Measurements from ENCODE around the gene UCP2. TPM values are rescaled to one million over a fixed set of nuclear protein-coding genes. Genes with fewer than 3 reads are reported as not detected.
A peak's percentile ranks its signal among the peaks of the same experiment; 100 is the strongest.
"Not testable (repeated sequence)": the region's sequence is repeated elsewhere in the genome, so short reads cannot be mapped to it uniquely, and the experiment has no call there.

The UCP2 gene
- total RNA-seq, 1 experiment from 2014 or later = 54.0 TPM

GRCh38 chr11:73988227-73988626 is 5.6 kb upstream of the UCP2 start (continued):
- TF ChIP-seq, protein P1, sequence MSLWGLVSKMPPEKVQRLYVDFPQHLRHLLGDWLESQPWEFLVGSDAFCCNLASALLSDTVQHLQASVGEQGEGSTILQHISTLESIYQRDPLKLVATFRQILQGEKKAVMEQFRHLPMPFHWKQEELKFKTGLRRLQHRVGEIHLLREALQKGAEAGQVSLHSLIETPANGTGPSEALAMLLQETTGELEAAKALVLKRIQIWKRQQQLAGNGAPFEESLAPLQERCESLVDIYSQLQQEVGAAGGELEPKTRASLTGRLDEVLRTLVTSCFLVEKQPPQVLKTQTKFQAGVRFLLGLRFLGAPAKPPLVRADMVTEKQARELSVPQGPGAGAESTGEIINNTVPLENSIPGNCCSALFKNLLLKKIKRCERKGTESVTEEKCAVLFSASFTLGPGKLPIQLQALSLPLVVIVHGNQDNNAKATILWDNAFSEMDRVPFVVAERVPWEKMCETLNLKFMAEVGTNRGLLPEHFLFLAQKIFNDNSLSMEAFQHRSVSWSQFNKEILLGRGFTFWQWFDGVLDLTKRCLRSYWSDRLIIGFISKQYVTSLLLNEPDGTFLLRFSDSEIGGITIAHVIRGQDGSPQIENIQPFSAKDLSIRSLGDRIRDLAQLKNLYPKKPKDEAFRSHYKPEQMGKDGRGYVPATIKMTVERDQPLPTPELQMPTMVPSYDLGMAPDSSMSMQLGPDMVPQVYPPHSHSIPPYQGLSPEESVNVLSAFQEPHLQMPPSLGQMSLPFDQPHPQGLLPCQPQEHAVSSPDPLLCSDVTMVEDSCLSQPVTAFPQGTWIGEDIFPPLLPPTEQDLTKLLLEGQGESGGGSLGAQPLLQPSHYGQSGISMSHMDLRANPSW (CRISPR knock-in tag; conservative IDR thresholded peaks at IDR 0.05; ENCODE audit: low read depth) = no peak
- TF ChIP-seq HMGA2 (CRISPR knock-in tag; IDR thresholded peaks at IDR 0.05) = no peak

- POLR2A ChIA-PET; H3K4me3 Mint-ChIP-seq; H3K27me3 Mint-ChIP-seq (ENCODE audit: low read depth); H3K27ac Mint-ChIP-seq; DNase-seq (ENCODE audit: low spot score); H3K36me3 Mint-ChIP-seq; ATAC-seq; H3K9me3 Mint-ChIP-seq: not testable (repeated sequence)
- peaks cover 23% of the 10 kb centered on the region for H3K4me1 Mint-ChIP-seq
- CTCF ChIA-PET = interaction anchor here (0.6 kb wide), 1 partner anchor 12 kb away, joined by 3 read pairs; no protein-coding TSS in a partner anchor
Observed at GRCh38 chr11:73985661-73986060, 3.0 kb upstream of the UCP2 start.

GRCh38 chr11:73983741-73984538 is 1.3 kb upstream of the UCP2 start:
- Mint-ChIP-seq H3K36me3 (peaks cover 15% of the 10 kb centered on the region), H3K9me3 (no peaks in the 10 kb centered on the region), H3K4me3 (peak overlapping the region; percentile 94), H3K27ac (peak overlapping the region; percentile 20; the same call in 1 of the 2 replicates), H3K27me3 (ENCODE audit: low read depth) (peaks cover 6% of the 10 kb centered on the region), H3K4me1 (peaks cover 32% of the 10 kb centered on the region)
- ATAC-seq (no peak), DNase-seq (ENCODE audit: low spot score) (no peak)
- ChIA-PET CTCF (interaction anchor here (0.7 kb wide), 1 partner anchor 28 kb away, joined by 3 read pairs; no protein-coding TSS in a partner anchor), POLR2A (interaction anchor here (0.5 kb wide), 1 partner anchor 162 kb away, joined by 3 read pairs; no protein-coding TSS in a partner anchor)
- peak; percentile 88 for TF ChIP-seq ZNF512 (CRISPR knock-in tag; IDR thresholded peaks at IDR 0.05; ENCODE audit: borderline replicate concordance)
- TF ChIP-seq HMGXB4 (CRISPR knock-in tag; IDR thresholded peaks at IDR 0.05) = 0 out of 2 replicates have a peak, but pooled peaks have one; percentile 7
- TF ChIP-seq E2F1 (CRISPR knock-in tag; IDR thresholded peaks at IDR 0.05) = no peak
- TF ChIP-seq ZNF396 (CRISPR knock-in tag; IDR thresholded peaks at IDR 0.05; ENCODE audit: borderline replicate concordance) = no peak

DNA sequence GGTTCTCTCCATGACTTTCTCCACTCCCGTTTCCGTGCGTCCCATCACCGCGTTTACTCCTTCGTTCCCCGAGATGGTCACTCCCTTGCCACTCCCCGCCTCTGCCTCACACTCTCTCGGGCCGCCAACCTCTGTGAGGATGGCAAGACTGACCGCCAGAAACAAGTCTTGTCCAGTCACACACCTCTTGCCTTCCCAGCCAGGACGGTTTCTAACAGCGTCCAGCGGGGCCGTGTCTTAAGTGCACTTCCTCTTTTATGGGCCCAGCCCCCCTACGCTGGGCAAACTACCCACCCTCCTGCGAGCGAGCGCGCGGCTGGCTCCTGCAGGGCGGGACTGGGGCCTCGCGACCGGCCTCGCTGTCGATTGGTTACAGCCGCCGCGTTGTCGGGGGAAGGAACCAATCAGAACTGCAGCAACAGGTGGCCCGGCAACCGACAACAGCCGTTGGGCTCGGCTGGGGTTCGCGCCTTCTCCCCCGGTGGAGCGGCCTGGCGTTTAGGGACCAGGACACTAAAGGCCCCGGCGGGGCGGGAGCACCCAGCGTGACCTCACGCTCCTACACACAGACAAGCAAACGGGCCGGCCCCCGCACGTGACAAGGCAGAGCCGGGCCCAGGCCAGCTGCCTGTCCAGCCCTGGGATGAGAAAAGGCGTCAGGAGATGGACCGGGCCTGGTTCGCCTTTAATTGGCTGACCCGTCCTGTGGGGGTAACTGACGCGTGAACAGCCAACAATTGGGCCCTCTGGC is 522 bp upstream of the UCP2 start:
- ATAC-seq = peak; percentile 86
- POLR2A ChIA-PET = interaction anchor here (1.1 to 1.5 kb wide), 2 partner anchors 15 to 204 kb away, joined by 4 to 6 read pairs; no protein-coding TSS in a partner anchor
- Mint-ChIP-seq H3K36me3 (peaks cover 23% of the 10 kb centered on the region), H3K4me3 (peak overlapping the region; percentile 94), H3K27me3 (ENCODE audit: low read depth) (peaks cover 6% of the 10 kb centered on the region), H3K27ac (peak overlapping the region; percentile 100), H3K4me1 (peaks cover 32% of the 10 kb centered on the region), H3K9me3 (no peaks in the 10 kb centered on the region)
- peak; percentile 91 for DNase-seq (ENCODE audit: low spot score)
- CTCF ChIA-PET = interaction anchor here (1.2 to 2.4 kb wide), 5 partner anchors 19 to 226 kb away, joined by 3 to 9 read pairs (median 4); partner anchors contain the start of genes C2CD3 and PPME1
- TF ChIP-seq CREB1 (CRISPR knock-in tag; IDR thresholded peaks at IDR 0.05) (no peak), MYBL2 (CRISPR knock-in tag; IDR thresholded peaks at IDR 0.05) (peak; percentile 98), ZNF512 (CRISPR knock-in tag; IDR thresholded peaks at IDR 0.05; ENCODE audit: borderline replicate concordance) (no peak)
- TF ChIP-seq, protein P2, sequence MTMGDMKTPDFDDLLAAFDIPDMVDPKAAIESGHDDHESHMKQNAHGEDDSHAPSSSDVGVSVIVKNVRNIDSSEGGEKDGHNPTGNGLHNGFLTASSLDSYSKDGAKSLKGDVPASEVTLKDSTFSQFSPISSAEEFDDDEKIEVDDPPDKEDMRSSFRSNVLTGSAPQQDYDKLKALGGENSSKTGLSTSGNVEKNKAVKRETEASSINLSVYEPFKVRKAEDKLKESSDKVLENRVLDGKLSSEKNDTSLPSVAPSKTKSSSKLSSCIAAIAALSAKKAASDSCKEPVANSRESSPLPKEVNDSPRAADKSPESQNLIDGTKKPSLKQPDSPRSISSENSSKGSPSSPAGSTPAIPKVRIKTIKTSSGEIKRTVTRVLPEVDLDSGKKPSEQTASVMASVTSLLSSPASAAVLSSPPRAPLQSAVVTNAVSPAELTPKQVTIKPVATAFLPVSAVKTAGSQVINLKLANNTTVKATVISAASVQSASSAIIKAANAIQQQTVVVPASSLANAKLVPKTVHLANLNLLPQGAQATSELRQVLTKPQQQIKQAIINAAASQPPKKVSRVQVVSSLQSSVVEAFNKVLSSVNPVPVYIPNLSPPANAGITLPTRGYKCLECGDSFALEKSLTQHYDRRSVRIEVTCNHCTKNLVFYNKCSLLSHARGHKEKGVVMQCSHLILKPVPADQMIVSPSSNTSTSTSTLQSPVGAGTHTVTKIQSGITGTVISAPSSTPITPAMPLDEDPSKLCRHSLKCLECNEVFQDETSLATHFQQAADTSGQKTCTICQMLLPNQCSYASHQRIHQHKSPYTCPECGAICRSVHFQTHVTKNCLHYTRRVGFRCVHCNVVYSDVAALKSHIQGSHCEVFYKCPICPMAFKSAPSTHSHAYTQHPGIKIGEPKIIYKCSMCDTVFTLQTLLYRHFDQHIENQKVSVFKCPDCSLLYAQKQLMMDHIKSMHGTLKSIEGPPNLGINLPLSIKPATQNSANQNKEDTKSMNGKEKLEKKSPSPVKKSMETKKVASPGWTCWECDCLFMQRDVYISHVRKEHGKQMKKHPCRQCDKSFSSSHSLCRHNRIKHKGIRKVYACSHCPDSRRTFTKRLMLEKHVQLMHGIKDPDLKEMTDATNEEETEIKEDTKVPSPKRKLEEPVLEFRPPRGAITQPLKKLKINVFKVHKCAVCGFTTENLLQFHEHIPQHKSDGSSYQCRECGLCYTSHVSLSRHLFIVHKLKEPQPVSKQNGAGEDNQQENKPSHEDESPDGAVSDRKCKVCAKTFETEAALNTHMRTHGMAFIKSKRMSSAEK (CRISPR knock-in tag; IDR thresholded peaks at IDR 0.05; ENCODE audit: borderline replicate concordance) = no peak

All from WTC11 (cell line).